ENCODE measurements around the gene GPC4. TPM values are rescaled to one million over a fixed set of nuclear protein-coding genes. Genes with fewer than 3 reads are reported as not detected.

Gene GPC4
- total RNA-seq (34.1 TPM), polyA plus RNA-seq (ENCODE audit: insufficient read depth in 1 of 8, insufficient read length in 8 of 8, low replicate concordance in 1 of 8) (100 to 1,000 TPM in 2 of 8 donors, 10 to 100 TPM in 6; 76.0 to 107 (median 93.8) TPM)
- long read RNA-seq, donor 1, full-length matches to known transcripts: 21 of 21 reads
- long read RNA-seq, donor 1, partial matches to known transcripts: 0 of 21 reads
- long read RNA-seq, donor 1, other reads (novel, unspliced or antisense): 0 of 21 reads
- long read RNA-seq, donor 2, full-length matches to known transcripts: 1 of 1 reads
- long read RNA-seq, donor 2, partial matches to known transcripts: 0 of 1 reads
- long read RNA-seq, donor 2, other reads (novel, unspliced or antisense): 0 of 1 reads
- long read RNA-seq, donor 3, full-length matches to known transcripts: 33 of 41 reads
- long read RNA-seq, donor 3, partial matches to known transcripts: 8 of 41 reads
- long read RNA-seq, donor 3, other reads (novel, unspliced or antisense): 0 of 41 reads
- long read RNA-seq, donor 4, full-length matches to known transcripts: 12 of 17 reads
- long read RNA-seq, donor 4, partial matches to known transcripts: 5 of 17 reads
- long read RNA-seq, donor 4, other reads (novel, unspliced or antisense): 0 of 17 reads
- long read RNA-seq, donor 5, full-length matches to known transcripts: 24 of 51 reads
- long read RNA-seq, donor 5, partial matches to known transcripts: 27 of 51 reads
- long read RNA-seq, donor 5, other reads (novel, unspliced or antisense): 0 of 51 reads
- long read RNA-seq, donor 6, full-length matches to known transcripts: 32 of 47 reads
- long read RNA-seq, donor 6, partial matches to known transcripts: 15 of 47 reads
- long read RNA-seq, donor 6, other reads (novel, unspliced or antisense): 0 of 47 reads
- long read RNA-seq, donor 7, full-length matches to known transcripts: 27 of 43 reads
- long read RNA-seq, donor 7, partial matches to known transcripts: 16 of 43 reads
- long read RNA-seq, donor 7, other reads (novel, unspliced or antisense): 0 of 43 reads
- long read RNA-seq, donor 8, full-length matches to known transcripts: 20 of 20 reads
- long read RNA-seq, donor 8, partial matches to known transcripts: 0 of 20 reads
- long read RNA-seq, donor 8, other reads (novel, unspliced or antisense): 0 of 20 reads
- long read RNA-seq, donor 9, full-length matches to known transcripts: 15 of 20 reads
- long read RNA-seq, donor 9, partial matches to known transcripts: 5 of 20 reads
- long read RNA-seq, donor 9, other reads (novel, unspliced or antisense): 0 of 20 reads
- long read RNA-seq, donor 10, full-length matches to known transcripts: 29 of 29 reads
- long read RNA-seq, donor 10, partial matches to known transcripts: 0 of 29 reads
- long read RNA-seq, donor 10, other reads (novel, unspliced or antisense): 0 of 29 reads
- long read RNA-seq, donor 11, full-length matches to known transcripts: 16 of 21 reads
- long read RNA-seq, donor 11, partial matches to known transcripts: 5 of 21 reads
- long read RNA-seq, donor 11, other reads (novel, unspliced or antisense): 0 of 21 reads

DNA sequence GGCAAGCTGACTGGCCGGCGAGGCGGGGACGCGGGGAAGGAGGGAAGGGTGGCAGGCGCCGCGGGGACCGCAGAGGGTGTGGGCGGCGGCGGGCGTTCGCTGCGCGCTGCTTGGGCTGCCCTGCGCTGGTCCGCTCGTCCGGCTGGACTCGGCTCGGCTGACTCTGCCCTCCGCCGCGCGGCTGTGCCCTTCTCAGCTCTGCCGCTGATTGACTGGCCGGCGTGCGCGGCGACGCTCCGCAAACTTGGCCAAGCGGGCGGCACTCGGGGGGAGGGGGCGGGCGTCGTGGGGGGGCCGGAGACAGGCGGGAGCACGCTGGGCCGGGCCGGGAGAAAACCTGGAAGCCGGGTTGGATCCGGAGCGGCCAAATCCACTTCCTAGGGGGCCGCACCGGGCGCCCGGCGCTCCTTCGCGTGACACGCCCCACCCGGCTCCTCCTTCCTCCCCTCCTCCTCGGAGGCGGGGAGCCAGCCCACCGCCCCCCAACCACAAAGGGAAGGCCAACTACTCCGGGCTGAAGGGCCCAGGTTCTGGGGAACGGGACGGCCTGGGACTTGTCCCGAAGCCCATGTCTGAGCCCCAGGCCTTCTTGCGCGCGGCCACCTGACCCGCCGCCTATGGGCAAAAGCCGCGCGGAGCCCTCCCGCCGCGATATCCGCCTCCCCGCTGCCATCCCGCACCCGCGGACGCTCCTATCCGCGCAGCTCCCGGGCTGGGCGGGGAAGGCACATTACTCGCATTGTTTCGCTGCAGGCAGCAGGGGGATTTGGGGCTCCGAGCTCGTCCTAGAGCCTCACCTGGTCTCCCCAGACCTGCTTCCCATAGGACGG, at the start of gene GPC4:
Gene GPC4 (minus strand): TSS at position 214 of the 830 bp plus-strand sequence. CDS start 524 bp downstream, outside the sequence.
- peaks cover 39% of the 10 kb centered on the region for H3K27me3 ChIP-seq (ENCODE audit: control insufficient read depth, insufficient read depth, low read length)
- peak; percentile 89 for DNase-seq
- H3K4me3 ChIP-seq (ENCODE audit: low read length): peak within 1 kb of the TSS; percentile 62
- H3K4me1 ChIP-seq (ENCODE audit: control insufficient read depth, insufficient read depth, low read length): peaks cover 14% of the 10 kb centered on the region
- no peaks in the 10 kb centered on the region for H3K9me3 ChIP-seq (replicated peaks; ENCODE audit: control insufficient read depth, low read depth, low read length)
- H3K36me3 ChIP-seq (ENCODE audit: control insufficient read depth, insufficient read depth, low read length): no peaks in the 10 kb centered on the region
- peak within 1 kb of the TSS; percentile 47 for H3K27ac ChIP-seq (ENCODE audit: low read length)
- WGBS (ENCODE audit: insufficient coverage): 20% methylated on average over 82 of the region's 90 CpGs

- H3K9me3 ChIP-seq (replicated peaks; ENCODE audit: control insufficient read depth, low read depth, low read length): no peaks in the 10 kb centered on the region
- no peaks in the 10 kb centered on the region for H3K4me1 ChIP-seq (ENCODE audit: control insufficient read depth, insufficient read depth, low read length)
- WGBS (ENCODE audit: insufficient coverage): no CpG with 5 or more reads among the region's 2 CpGs
- H3K4me3 ChIP-seq (ENCODE audit: low read length): no peak overlapping the region
- no peak for DNase-seq
- peaks cover 4% of the 10 kb centered on the region for H3K27me3 ChIP-seq (ENCODE audit: control insufficient read depth, insufficient read depth, low read length)
- no peaks in the 10 kb centered on the region for H3K36me3 ChIP-seq (ENCODE audit: control insufficient read depth, insufficient read depth, low read length)
- no peak overlapping the region for H3K27ac ChIP-seq (ENCODE audit: low read length)
Measured at GRCh38 chrX:133461231-133461630, 45.9 kb upstream of the GPC4 start.

DNA sequence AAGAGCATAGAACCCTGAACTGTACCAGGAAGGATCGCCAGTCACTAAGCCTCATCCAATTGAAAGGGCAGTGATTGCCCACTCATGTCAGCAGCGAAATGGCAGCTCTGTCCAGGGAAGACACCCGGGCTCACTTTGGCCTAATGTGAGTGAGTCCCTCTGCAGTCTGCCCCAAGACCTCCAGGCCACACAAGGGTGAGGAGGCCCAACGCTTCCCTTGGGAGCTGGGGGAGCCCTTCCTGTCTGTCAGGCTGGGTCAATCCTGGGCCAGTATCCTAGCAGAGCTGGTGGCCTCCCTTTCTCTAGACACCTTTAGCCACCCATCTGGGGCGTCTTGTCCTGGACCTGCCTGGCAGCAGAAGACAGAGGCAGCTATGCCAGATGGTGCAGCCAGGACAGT, 39.6 kb upstream of the GPC4 start:
- 38% methylated on average over 4 of the region's 5 CpGs for WGBS (ENCODE audit: insufficient coverage)
- H3K27me3 ChIP-seq (ENCODE audit: control insufficient read depth, insufficient read depth, low read length): peaks cover 4% of the 10 kb centered on the region
- no peak overlapping the region for H3K4me3 ChIP-seq (ENCODE audit: low read length)
- no peak overlapping the region for H3K27ac ChIP-seq (ENCODE audit: low read length)
- DNase-seq: no peak
- no peaks in the 10 kb centered on the region for H3K9me3 ChIP-seq (replicated peaks; ENCODE audit: control insufficient read depth, low read depth, low read length)
- no peaks in the 10 kb centered on the region for H3K4me1 ChIP-seq (ENCODE audit: control insufficient read depth, insufficient read depth, low read length)
- H3K36me3 ChIP-seq (ENCODE audit: control insufficient read depth, insufficient read depth, low read length): no peaks in the 10 kb centered on the region

GRCh38 chrX:133454491-133454914, 39.2 kb upstream of the GPC4 start:
- H3K4me3 ChIP-seq (ENCODE audit: low read length): no peak overlapping the region
- no peaks in the 10 kb centered on the region for H3K9me3 ChIP-seq (replicated peaks; ENCODE audit: control insufficient read depth, low read depth, low read length)
- H3K27ac ChIP-seq (ENCODE audit: low read length): no peak overlapping the region
- no peaks in the 10 kb centered on the region for H3K4me1 ChIP-seq (ENCODE audit: control insufficient read depth, insufficient read depth, low read length)
- WGBS (ENCODE audit: insufficient coverage): 53% methylated on average over 2 of the region's 3 CpGs
- H3K36me3 ChIP-seq (ENCODE audit: control insufficient read depth, insufficient read depth, low read length): no peaks in the 10 kb centered on the region
- peak; percentile 62 for DNase-seq
- H3K27me3 ChIP-seq (ENCODE audit: control insufficient read depth, insufficient read depth, low read length): peaks cover 4% of the 10 kb centered on the region

- Histone ChIP-seq H3K9me3 (replicated peaks; ENCODE audit: control insufficient read depth, low read depth, low read length) (no peaks in the 10 kb centered on the region), H3K27me3 (ENCODE audit: control insufficient read depth, insufficient read depth, low read length) (peaks cover 13% of the 10 kb centered on the region), H3K4me1 (ENCODE audit: control insufficient read depth, insufficient read depth, low read length) (peaks cover 3% of the 10 kb centered on the region), H3K4me3 (ENCODE audit: low read length) (no peak overlapping the region), H3K27ac (ENCODE audit: low read length) (no peak overlapping the region), H3K36me3 (ENCODE audit: control insufficient read depth, insufficient read depth, low read length) (no peaks in the 10 kb centered on the region)
- no CpG with 5 or more reads among the region's 4 CpGs for WGBS (ENCODE audit: insufficient coverage)
- no peak for DNase-seq
Measured at GRCh38 chrX:133448512-133449076, 33.3 kb upstream of the GPC4 start.

DNA sequence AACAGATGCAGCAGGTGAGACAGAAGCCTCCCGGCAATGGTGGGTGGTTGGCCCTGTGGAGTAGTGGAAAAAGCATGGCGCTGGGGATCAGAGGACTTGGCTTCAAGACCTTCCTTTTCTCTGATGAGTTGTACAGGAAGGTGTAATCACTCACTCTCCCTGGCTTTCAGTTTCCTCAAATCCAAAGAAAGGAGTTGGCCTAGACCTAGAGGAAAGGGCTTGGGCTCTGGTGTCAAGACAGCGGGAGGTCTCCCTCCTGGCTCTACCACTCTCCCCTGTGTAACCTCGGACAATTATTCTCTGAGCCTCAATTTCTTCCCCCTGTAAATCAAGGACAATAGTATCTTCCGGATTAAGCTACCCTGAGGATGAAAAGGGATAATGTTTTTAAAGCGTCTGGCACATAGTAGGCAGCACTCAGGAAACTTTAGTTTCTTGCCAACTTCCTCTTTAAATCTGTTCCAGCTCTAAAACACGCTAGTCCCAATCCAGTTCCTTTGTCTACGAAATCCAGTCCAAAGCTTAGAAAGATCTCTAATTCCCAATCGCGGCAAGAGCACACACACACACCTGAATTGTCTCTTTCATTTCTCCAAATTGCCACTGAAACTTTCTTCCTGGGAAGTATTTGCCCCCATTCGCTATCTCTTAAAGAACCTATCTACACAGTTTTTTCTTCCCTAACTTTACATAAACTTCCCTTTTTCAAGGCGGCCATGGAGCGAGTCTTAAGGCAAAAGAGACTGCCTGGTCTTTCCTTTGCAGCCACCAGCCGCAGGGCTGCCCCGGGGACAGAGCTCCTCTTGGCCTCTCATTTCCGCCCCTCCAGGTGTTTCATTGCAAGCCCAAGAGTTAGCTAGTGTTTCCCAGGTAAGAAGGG, 29.9 kb upstream of the GPC4 start:
- peaks cover 29% of the 10 kb centered on the region for H3K27me3 ChIP-seq (ENCODE audit: control insufficient read depth, insufficient read depth, low read length)
- no peak overlapping the region for H3K27ac ChIP-seq (ENCODE audit: low read length)
- no peaks in the 10 kb centered on the region for H3K36me3 ChIP-seq (ENCODE audit: control insufficient read depth, insufficient read depth, low read length)
- DNase-seq: peak; percentile 37
- peaks cover 3% of the 10 kb centered on the region for H3K4me1 ChIP-seq (ENCODE audit: control insufficient read depth, insufficient read depth, low read length)
- H3K9me3 ChIP-seq (replicated peaks; ENCODE audit: control insufficient read depth, low read depth, low read length): no peaks in the 10 kb centered on the region
- 25% methylated on average over 10 of the region's 16 CpGs for WGBS (ENCODE audit: insufficient coverage)
- H3K4me3 ChIP-seq (ENCODE audit: low read length): peak overlapping the region; percentile 29

DNA sequence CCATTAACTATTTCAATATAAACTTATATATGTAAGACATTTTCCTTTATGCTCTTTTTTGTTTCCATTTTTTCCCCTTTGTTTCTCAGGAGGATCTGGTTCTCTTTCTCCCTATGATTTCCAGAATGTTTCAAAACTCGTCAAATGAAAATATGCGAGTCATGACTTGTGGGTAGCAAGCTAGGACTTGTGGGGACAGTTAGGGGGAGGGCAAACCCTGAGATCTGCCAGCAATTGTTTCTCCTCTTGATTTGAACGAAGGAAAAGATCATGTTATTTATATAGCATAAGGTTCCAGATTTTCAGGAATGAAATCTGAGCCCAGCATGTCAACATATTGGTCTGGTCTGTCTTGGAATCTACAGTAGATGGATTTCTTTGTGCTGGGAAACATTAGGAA, 28.9 kb upstream of the GPC4 start:
- Histone ChIP-seq H3K27ac (ENCODE audit: low read length) (no peak overlapping the region), H3K27me3 (ENCODE audit: control insufficient read depth, insufficient read depth, low read length) (peaks cover 31% of the 10 kb centered on the region), H3K4me3 (ENCODE audit: low read length) (no peak overlapping the region), H3K9me3 (replicated peaks; ENCODE audit: control insufficient read depth, low read depth, low read length) (no peaks in the 10 kb centered on the region), H3K36me3 (ENCODE audit: control insufficient read depth, insufficient read depth, low read length) (no peaks in the 10 kb centered on the region), H3K4me1 (ENCODE audit: control insufficient read depth, insufficient read depth, low read length) (peaks cover 3% of the 10 kb centered on the region)
- WGBS (ENCODE audit: insufficient coverage): no CpG with 5 or more reads among the region's 3 CpGs
- no peak for DNase-seq

DNA sequence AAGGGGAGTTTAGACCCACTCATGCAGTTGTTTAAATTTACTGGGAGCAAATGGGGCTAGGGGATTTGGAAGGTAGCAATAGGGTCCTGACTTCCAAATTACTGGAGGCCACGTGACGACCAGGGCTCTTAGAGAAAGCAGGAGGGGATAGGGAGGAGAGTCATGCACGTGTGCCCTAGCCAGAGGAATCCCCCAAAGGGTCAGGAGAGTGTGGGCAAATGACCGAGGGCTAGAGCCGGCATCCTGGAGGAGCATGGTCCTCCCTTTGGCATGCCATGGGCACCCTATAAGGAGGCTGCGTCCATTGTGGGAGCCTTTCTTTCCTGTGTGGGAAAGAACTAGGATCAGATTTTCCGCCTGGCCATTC, 25.5 kb upstream of the GPC4 start:
- Histone ChIP-seq H3K27ac (ENCODE audit: low read length) (no peak overlapping the region), H3K9me3 (replicated peaks; ENCODE audit: control insufficient read depth, low read depth, low read length) (no peaks in the 10 kb centered on the region), H3K36me3 (ENCODE audit: control insufficient read depth, insufficient read depth, low read length) (no peaks in the 10 kb centered on the region), H3K4me3 (ENCODE audit: low read length) (no peak overlapping the region), H3K4me1 (ENCODE audit: control insufficient read depth, insufficient read depth, low read length) (peaks cover 2% of the 10 kb centered on the region), H3K27me3 (ENCODE audit: control insufficient read depth, insufficient read depth, low read length) (peaks cover 46% of the 10 kb centered on the region)
- DNase-seq: no peak
- 55% methylated on average over 7 of the region's 7 CpGs for WGBS (ENCODE audit: insufficient coverage)
